GM19468 (cell line): ENCODE results near the gene KRTAP5-1.

Source experiments
- ATAC-seq: cut with Tn5 transposase; IDR thresholded peaks from one replicate; pipeline ENCODE4 v1.9.1; 2021; ENCODE audit warnings: mild to moderate bottlenecking, moderate library complexity, moderate number of reproducible peaks; ENCODE audit not compliant: unreplicated experiment; ENCODE audit errors: extremely low read depth

KRTAP5-1 gene

GRCh38 chr11:1547467-1548098 is 37.5 kb downstream of the KRTAP5-1 start:
- ATAC-seq = no peak

GRCh38 chr11:1546536-1547466 is 38.3 kb downstream of the KRTAP5-1 start:
- no peak for ATAC-seq

- no peak for ATAC-seq
Observed at GRCh38 chr11:1546077-1546535, 39.0 kb downstream of the KRTAP5-1 start.

- ATAC-seq = no peak
Observed at GRCh38 chr11:1545432-1545831, 39.7 kb downstream of the KRTAP5-1 start.

GRCh38 chr11:1544536-1544935 is 40.5 kb downstream of the KRTAP5-1 start:
- ATAC-seq = no peak

GRCh38 chr11:1543606-1544263 is 41.3 kb downstream of the KRTAP5-1 start:
- ATAC-seq = no peak

- no peak for ATAC-seq
Observed at GRCh38 chr11:1542267-1542666, 42.8 kb downstream of the KRTAP5-1 start.

GRCh38 chr11:1541474-1542204 is 43.4 kb downstream of the KRTAP5-1 start:
- ATAC-seq = no peak

- no peak for ATAC-seq
Observed at GRCh38 chr11:1540074-1540473, 45.0 kb downstream of the KRTAP5-1 start.

GRCh38 chr11:1538153-1538552 is 46.9 kb downstream of the KRTAP5-1 start:
- no peak for ATAC-seq

- ATAC-seq = no peak
Observed at GRCh38 chr11:1536065-1536843, 48.8 kb downstream of the KRTAP5-1 start.

- no peak for ATAC-seq
Observed at GRCh38 chr11:1534682-1535081, 50.4 kb downstream of the KRTAP5-1 start.
